Liver (tissue), 9 donors: ENCODE measurements around the gene ZNF771. TPM values are rescaled to one million over a fixed set of nuclear protein-coding genes. Genes with fewer than 3 reads are reported as not detected.

Experiments used
- DNase-seq: peaks from one replicate; pipeline ENCODE4 v3.0.0-alpha.2; 2017; ENCODE audit warnings: low spot score
- H3K27ac ChIP-seq, 2 donors: one replicate each; pipeline ENCODE4 v1.7.0; 2013; ENCODE audit warnings: inconsistent platforms in 2 of 2, low read length in 2 of 2, control low read depth in 1 of 2, low read depth in 1 of 2, mild to moderate bottlenecking in 1 of 2
- H3K27me3 ChIP-seq, 4 donors: one replicate each; pipeline versions ENCODE4 v1.6.1 to v1.7.0; 2013; ENCODE audit warnings: low read length in 3 of 4, inconsistent platforms in 1 of 4, mild to moderate bottlenecking in 1 of 4, moderate library complexity in 1 of 4; ENCODE audit not compliant: control insufficient read depth in 4 of 4, insufficient read depth in 4 of 4
- H3K36me3 ChIP-seq, 4 donors: one replicate each; pipeline versions ENCODE4 v1.6.1 to v1.7.0; 2013; ENCODE audit warnings: low read length in 3 of 4, mild to moderate bottlenecking in 3 of 4, low read depth in 1 of 4, moderate library complexity in 1 of 4; ENCODE audit not compliant: control insufficient read depth in 4 of 4, insufficient read depth in 3 of 4
- H3K4me1 ChIP-seq, 4 donors: one replicate each; pipeline versions ENCODE4 v1.6.1 to v1.7.0; 2013; ENCODE audit warnings: low read length in 3 of 4, mild to moderate bottlenecking in 3 of 4, moderate library complexity in 1 of 4; ENCODE audit not compliant: control insufficient read depth in 4 of 4, insufficient read depth in 4 of 4
- H3K4me3 ChIP-seq, 3 donors: one replicate each; pipeline versions ENCODE4 v1.6.1 to v1.7.0; 2013; ENCODE audit warnings: low read length in 3 of 3, control low read depth in 1 of 3, low read depth in 1 of 3, mild to moderate bottlenecking in 1 of 3
- H3K9ac ChIP-seq, 2 donors: one replicate each; pipeline ENCODE4 v1.7.0; 2013; ENCODE audit warnings: low read length in 2 of 2, mild to moderate bottlenecking in 2 of 2, moderate library complexity in 2 of 2, control low read depth in 1 of 2, low read depth in 1 of 2
- H3K9me3 ChIP-seq, 4 donors: one replicate each; pipeline versions ENCODE4 v1.6.1 to v1.7.0; 2013; ENCODE audit warnings: low read length in 3 of 4; ENCODE audit not compliant: control insufficient read depth in 4 of 4
- FOXA1 ChIP-seq: IDR thresholded peaks from 2 replicates; pipeline ENCODE4 v1.6.1; 2016; ENCODE audit warnings: antibody characterized with exemption
- FOXA2 ChIP-seq: IDR thresholded peaks from 2 replicates; pipeline ENCODE4 v1.6.1; 2016; ENCODE audit warnings: antibody characterized with exemption
- GABPA ChIP-seq, 2 donors: IDR thresholded peaks in 1 of 2; conservative IDR thresholded peaks in 1 of 2; 2 replicates each; pipeline ENCODE4 v1.6.1; 2016; ENCODE audit warnings: antibody characterized with exemption in 2 of 2, mild to moderate bottlenecking in 1 of 2, moderate library complexity in 1 of 2
- HNF4A ChIP-seq, 2 donors: conservative IDR thresholded peaks; 2 replicates each; pipeline ENCODE4 v1.6.1; 2016; ENCODE audit warnings: antibody characterized with exemption in 2 of 2, mild to moderate bottlenecking in 2 of 2
- HNF4G ChIP-seq: IDR thresholded peaks from 2 replicates; pipeline ENCODE4 v1.6.1; 2016; ENCODE audit warnings: antibody characterized with exemption
- JUND ChIP-seq, 2 donors: IDR thresholded peaks; 2 replicates each; pipeline ENCODE4 v1.6.1; 2016; ENCODE audit warnings: antibody characterized with exemption in 2 of 2
- NR2F2 ChIP-seq: IDR thresholded peaks from 2 replicates; pipeline ENCODE4 v1.6.1; 2016; ENCODE audit warnings: antibody characterized with exemption
- RAD21 ChIP-seq, 2 donors: IDR thresholded peaks; 2 replicates each; pipeline ENCODE4 v1.6.1; 2016; ENCODE audit warnings: antibody characterized with exemption in 2 of 2, mild to moderate bottlenecking in 2 of 2
- RXRA ChIP-seq, 2 donors: IDR thresholded peaks; 2 replicates each; pipeline ENCODE4 v1.6.1; 2017 to 2018; ENCODE audit warnings: antibody characterized with exemption in 2 of 2, mild to moderate bottlenecking in 1 of 2
- SP1 ChIP-seq: IDR thresholded peaks from 2 replicates; pipeline ENCODE4 v1.6.1; 2018; ENCODE audit warnings: antibody characterized with exemption, mild to moderate bottlenecking
- TAF1 ChIP-seq: conservative IDR thresholded peaks from 2 replicates; pipeline ENCODE4 v1.6.1; 2016; ENCODE audit warnings: antibody characterized with exemption, mild to moderate bottlenecking
- YY1 ChIP-seq: IDR thresholded peaks from 2 replicates; pipeline ENCODE4 v1.6.1; 2016; ENCODE audit warnings: antibody characterized with exemption, mild to moderate bottlenecking
- WGBS: extraction: QIAGEN DNeasy Blood & Tissue Kit; methylation state at CpG from one replicate; pipeline ENCODE4 v1.1.7; 2013; 5-methylcytosine and 5-hydroxymethylcytosine counted together
- polyA plus RNA-seq, 2 donors: library from polyadenylated mRNA; stranded (reverse) in 1 of 2; unstranded in 1 of 2; fragments of 200-250 nt in 1 of 2; fragments of >200 nt in 1 of 2; fragmentation: Nextera tagmentation in 1 of 2; extraction: Ambion mirVana in 1 of 2; gene quantifications; one replicate each; pipeline versions ENCODE4 v1.2.1 to v1.2.3, GENCODE V29; 2013 to 2015
- total RNA-seq, 2 donors: library from RNA; depleted of rRNA; stranded (reverse); fragments of >200 nt; gene quantifications; one replicate each; pipeline ENCODE4 v1.2.3, GENCODE V29; 2014
- TF ChIP-seq, protein P1 (sequence below): IDR thresholded peaks from 2 replicates; pipeline ENCODE4 v1.6.1; 2016; ENCODE audit warnings: antibody characterized with exemption, mild to moderate bottlenecking
- TF ChIP-seq, protein P2 (sequence below): IDR thresholded peaks from 2 replicates; pipeline ENCODE4 v1.6.1; 2016; ENCODE audit warnings: antibody characterized with exemption
- TF ChIP-seq, protein P3 (sequence below): IDR thresholded peaks from 2 replicates; pipeline ENCODE4 v1.6.1; 2016; ENCODE audit warnings: antibody characterized with exemption
- TF ChIP-seq, protein P4 (sequence below): IDR thresholded peaks from 2 replicates; pipeline ENCODE4 v1.6.1; 2016; ENCODE audit warnings: antibody characterized with exemption
- TF ChIP-seq, protein P5 (sequence below): fragments of 150-350 bp; IDR thresholded peaks from 2 replicates; pipeline ENCODE4 v1.5.1; 2017; ENCODE audit warnings: improper control_type of control experiment, low read depth, low read length; ENCODE audit not compliant: missing input control
- donor health status: healthy.
- donor health status: healthy.
- donor health status: healthy.
- donor health status: healthy.
- donor health status: healthy.

ZNF771 gene
- total and polyA plus RNA-seq, 4 donors: 2.6 to 8.0 (median 5.2) TPM

DNA sequence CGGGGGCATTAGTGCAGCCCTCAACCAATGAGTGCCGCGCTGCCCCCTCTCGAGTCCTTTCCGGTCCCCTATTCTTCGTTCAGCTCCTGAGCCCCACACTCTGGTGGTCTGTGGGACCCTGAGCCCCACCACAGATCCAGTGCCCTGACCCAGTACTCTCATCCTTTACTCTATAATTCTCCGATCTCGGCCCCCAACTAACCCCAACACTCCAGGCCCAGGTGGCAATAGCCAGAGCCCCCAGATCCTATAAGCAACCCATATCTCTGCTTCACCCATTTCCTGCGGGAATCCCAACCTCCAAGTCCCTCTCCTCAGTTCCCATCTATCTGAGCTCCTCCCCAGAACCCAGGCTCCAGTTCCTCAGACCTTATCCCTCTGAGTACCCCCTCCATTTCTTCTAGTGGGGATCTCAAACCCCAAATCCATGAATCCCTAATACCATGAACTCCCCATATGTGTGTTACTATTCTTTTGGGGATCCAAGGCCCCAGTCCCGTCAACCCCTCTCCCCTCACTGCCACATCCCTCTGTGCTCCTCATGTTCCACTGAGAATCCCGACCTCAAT, 36.1 kb upstream of the ZNF771 start:
- DNase-seq: no peak
- H3K27me3 ChIP-seq: no peaks in the 10 kb centered on the region
- peak overlapping the region; percentile 3 to 39 (median 15) for H3K4me3 ChIP-seq
- H3K27ac ChIP-seq: peak overlapping the region; percentile 77 to 82
- no peaks in the 10 kb centered on the region for H3K36me3 ChIP-seq
- H3K9me3 ChIP-seq: no peaks in the 10 kb centered on the region
- peaks cover 0 to 35% (median 29%) of the 10 kb centered on the region in 4 donors for H3K4me1 ChIP-seq
- 25% methylated on average over 11 of the region's 11 CpGs for WGBS
- H3K9ac ChIP-seq: peak overlapping the region in 1 of 2 donors; percentile 34
- TF ChIP-seq, protein P1, sequence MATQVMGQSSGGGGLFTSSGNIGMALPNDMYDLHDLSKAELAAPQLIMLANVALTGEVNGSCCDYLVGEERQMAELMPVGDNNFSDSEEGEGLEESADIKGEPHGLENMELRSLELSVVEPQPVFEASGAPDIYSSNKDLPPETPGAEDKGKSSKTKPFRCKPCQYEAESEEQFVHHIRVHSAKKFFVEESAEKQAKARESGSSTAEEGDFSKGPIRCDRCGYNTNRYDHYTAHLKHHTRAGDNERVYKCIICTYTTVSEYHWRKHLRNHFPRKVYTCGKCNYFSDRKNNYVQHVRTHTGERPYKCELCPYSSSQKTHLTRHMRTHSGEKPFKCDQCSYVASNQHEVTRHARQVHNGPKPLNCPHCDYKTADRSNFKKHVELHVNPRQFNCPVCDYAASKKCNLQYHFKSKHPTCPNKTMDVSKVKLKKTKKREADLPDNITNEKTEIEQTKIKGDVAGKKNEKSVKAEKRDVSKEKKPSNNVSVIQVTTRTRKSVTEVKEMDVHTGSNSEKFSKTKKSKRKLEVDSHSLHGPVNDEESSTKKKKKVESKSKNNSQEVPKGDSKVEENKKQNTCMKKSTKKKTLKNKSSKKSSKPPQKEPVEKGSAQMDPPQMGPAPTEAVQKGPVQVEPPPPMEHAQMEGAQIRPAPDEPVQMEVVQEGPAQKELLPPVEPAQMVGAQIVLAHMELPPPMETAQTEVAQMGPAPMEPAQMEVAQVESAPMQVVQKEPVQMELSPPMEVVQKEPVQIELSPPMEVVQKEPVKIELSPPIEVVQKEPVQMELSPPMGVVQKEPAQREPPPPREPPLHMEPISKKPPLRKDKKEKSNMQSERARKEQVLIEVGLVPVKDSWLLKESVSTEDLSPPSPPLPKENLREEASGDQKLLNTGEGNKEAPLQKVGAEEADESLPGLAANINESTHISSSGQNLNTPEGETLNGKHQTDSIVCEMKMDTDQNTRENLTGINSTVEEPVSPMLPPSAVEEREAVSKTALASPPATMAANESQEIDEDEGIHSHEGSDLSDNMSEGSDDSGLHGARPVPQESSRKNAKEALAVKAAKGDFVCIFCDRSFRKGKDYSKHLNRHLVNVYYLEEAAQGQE: peak; percentile 13
- TF ChIP-seq JUND (IDR thresholded peaks at IDR 0.05) (no peak), RXRA (IDR thresholded peaks at IDR 0.05) (no peak)

DNA sequence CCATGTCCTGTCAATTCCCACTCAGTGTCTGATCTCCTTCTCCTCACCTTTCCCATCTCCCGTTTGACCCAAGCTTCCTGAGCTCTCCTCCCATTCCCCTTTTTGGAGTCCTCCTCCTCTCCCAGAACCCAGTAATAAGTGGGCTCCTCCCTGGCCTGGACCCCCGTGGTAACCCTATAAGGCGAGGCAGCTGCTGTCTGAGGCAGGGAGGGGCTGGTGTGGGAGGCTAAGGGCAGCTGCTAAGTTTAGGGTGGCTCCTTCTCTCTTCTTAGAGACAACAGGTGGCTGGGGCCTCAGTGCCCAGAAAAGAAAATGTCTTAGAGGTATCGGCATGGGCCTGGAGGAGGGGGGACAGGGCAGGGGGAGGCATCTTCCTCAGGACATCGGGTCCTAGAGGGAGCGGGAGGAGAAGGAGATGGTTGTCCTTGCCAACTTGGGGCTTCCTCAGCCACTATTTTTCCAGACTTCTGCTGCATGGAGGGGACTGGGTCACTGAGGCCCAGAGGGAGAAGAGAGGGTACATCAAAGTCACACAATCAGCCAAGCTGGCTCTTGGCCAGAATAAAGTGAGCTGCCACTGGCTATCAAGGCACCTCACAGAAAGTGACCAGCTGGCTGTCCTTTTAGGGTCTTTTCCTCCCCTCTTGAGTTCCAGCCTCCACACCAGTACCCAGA, 35.2 kb upstream of the ZNF771 start:
- Histone ChIP-seq H3K4me1 (peaks cover 0 to 30% (median 25%) of the 10 kb centered on the region in 4 donors), H3K9me3 (no peaks in the 10 kb centered on the region), H3K36me3 (no peaks in the 10 kb centered on the region), H3K4me3 (no peak overlapping the region), H3K9ac (no peak overlapping the region), H3K27me3 (no peaks in the 10 kb centered on the region), H3K27ac (no peak overlapping the region)
- TF ChIP-seq JUND (IDR thresholded peaks at IDR 0.05) (no peak), SP1 (no peak), HNF4A (conservative IDR thresholded peaks at IDR 0.05) (no peak), NR2F2 (no peak), HNF4G (no peak), TAF1 (no peak), FOXA1 (no peak), YY1 (no peak), FOXA2 (no peak), RAD21 (IDR thresholded peaks at IDR 0.05) (no peak), GABPA (IDR thresholded peaks at IDR 0.05 in 1 of 2, conservative IDR thresholded peaks at IDR 0.05 in 1 of 2) (no peak), RXRA (IDR thresholded peaks at IDR 0.05) (no peak)
- TF ChIP-seq, protein P2, sequence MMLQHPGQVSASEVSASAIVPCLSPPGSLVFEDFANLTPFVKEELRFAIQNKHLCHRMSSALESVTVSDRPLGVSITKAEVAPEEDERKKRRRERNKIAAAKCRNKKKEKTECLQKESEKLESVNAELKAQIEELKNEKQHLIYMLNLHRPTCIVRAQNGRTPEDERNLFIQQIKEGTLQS: no peak
- TF ChIP-seq, protein P3, sequence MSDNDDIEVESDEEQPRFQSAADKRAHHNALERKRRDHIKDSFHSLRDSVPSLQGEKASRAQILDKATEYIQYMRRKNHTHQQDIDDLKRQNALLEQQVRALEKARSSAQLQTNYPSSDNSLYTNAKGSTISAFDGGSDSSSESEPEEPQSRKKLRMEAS: no peak
- TF ChIP-seq, protein P4, sequence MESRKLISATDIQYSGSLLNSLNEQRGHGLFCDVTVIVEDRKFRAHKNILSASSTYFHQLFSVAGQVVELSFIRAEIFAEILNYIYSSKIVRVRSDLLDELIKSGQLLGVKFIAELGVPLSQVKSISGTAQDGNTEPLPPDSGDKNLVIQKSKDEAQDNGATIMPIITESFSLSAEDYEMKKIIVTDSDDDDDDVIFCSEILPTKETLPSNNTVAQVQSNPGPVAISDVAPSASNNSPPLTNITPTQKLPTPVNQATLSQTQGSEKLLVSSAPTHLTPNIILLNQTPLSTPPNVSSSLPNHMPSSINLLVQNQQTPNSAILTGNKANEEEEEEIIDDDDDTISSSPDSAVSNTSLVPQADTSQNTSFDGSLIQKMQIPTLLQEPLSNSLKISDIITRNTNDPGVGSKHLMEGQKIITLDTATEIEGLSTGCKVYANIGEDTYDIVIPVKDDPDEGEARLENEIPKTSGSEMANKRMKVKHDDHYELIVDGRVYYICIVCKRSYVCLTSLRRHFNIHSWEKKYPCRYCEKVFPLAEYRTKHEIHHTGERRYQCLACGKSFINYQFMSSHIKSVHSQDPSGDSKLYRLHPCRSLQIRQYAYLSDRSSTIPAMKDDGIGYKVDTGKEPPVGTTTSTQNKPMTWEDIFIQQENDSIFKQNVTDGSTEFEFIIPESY: no peak
- TF ChIP-seq, protein P1: no peak
- TF ChIP-seq, protein P5, sequence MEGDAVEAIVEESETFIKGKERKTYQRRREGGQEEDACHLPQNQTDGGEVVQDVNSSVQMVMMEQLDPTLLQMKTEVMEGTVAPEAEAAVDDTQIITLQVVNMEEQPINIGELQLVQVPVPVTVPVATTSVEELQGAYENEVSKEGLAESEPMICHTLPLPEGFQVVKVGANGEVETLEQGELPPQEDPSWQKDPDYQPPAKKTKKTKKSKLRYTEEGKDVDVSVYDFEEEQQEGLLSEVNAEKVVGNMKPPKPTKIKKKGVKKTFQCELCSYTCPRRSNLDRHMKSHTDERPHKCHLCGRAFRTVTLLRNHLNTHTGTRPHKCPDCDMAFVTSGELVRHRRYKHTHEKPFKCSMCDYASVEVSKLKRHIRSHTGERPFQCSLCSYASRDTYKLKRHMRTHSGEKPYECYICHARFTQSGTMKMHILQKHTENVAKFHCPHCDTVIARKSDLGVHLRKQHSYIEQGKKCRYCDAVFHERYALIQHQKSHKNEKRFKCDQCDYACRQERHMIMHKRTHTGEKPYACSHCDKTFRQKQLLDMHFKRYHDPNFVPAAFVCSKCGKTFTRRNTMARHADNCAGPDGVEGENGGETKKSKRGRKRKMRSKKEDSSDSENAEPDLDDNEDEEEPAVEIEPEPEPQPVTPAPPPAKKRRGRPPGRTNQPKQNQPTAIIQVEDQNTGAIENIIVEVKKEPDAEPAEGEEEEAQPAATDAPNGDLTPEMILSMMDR: no peak
- DNase-seq: no peak
- WGBS: 91% methylated on average over 6 of the region's 6 CpGs
